Fibroblast of pulmonary artery (primary cell): Measurements from ENCODE around the gene ACOT12.
A peak's percentile ranks its signal among the peaks of the same experiment; 100 is the strongest.
"Not testable (repeated sequence)": the region's sequence is repeated elsewhere in the genome, so short reads cannot be mapped to it uniquely, and the experiment has no call there.

ENCODE experiments used
- DNase-seq: peaks from one replicate; pipeline ENCODE4 v3.0.0-alpha.2; 2010; ENCODE audit warnings: low read depth
- H3K4me3 ChIP-seq: replicated peaks from 2 replicates; pipeline ENCODE4 v1.5.1; 2011; ENCODE audit warnings: low read depth, mild to moderate bottlenecking, control low read depth, low read length, moderate library complexity
- CTCF ChIP-seq: IDR thresholded peaks from 2 replicates; pipeline ENCODE4 v1.5.1; 2011; ENCODE audit warnings: mild to moderate bottlenecking, control low read depth, low read length, inconsistent platforms; ENCODE audit errors: missing control alignments

ACOT12 gene

GRCh38 chr5:81301271-81302015 is 92.5 kb downstream of the ACOT12 start, which contains the start of gene ZCCHC9:
ZCCHC9 (plus strand) TSS chr5:81301587; CDS start chr5:81304758, 3,171 bp downstream.
- peak; percentile 30 for TF ChIP-seq CTCF
- DNase-seq = peak; percentile 97
- peak within 1 kb of the TSS; percentile 94 for H3K4me3 ChIP-seq

GRCh38 chr5:81300921-81301270 is 93.0 kb downstream of the ACOT12 start:
- H3K4me3 ChIP-seq = peak overlapping the region; percentile 94
- no peak for TF ChIP-seq CTCF
- no peak for DNase-seq

- no peak for TF ChIP-seq CTCF
- no peak overlapping the region for H3K4me3 ChIP-seq
These were observed 96.4 kb downstream of the ACOT12 start for GRCh38 chr5:81297531-81297930.

GRCh38 chr5:81294021-81294420 is 99.9 kb downstream of the ACOT12 start:
- DNase-seq, H3K4me3 ChIP-seq: not testable (repeated sequence)

More at GRCh38 chr5:81297531-81297930, 96.4 kb downstream of the ACOT12 start:
- no peak for DNase-seq

- DNase-seq = no peak
- TF ChIP-seq CTCF = no peak
These were observed 101.8 kb downstream of the ACOT12 start for GRCh38 chr5:81292130-81292529.

GRCh38 chr5:81290146-81290545 is 103.8 kb downstream of the ACOT12 start:
- no peak overlapping the region for H3K4me3 ChIP-seq
- no peak for TF ChIP-seq CTCF
- no peak for DNase-seq

More at GRCh38 chr5:81292130-81292529, 101.8 kb downstream of the ACOT12 start:
- H3K4me3 ChIP-seq = no peak overlapping the region

GRCh38 chr5:81288021-81288433 is 105.9 kb downstream of the ACOT12 start:
- TF ChIP-seq CTCF = no peak
- no peak overlapping the region for H3K4me3 ChIP-seq
- DNase-seq = no peak
